ENCODE data around the gene LYPD4. TPM values are rescaled to one million over a fixed set of nuclear protein-coding genes. Genes with fewer than 3 reads are reported as not detected.
"Not testable (repeated sequence)": the region's sequence is repeated elsewhere in the genome, so short reads cannot be mapped to it uniquely, and the experiment has no call there.

Gene LYPD4
- total RNA-seq, 2 experiments from 2014 or later: not detected

- intact Hi-C loops (cut with micrococcal nuclease): no loop called here
- no peaks in the 10 kb centered on the region for H3K9me3 Mint-ChIP-seq
- H3K4me3 Mint-ChIP-seq: peak within 1 kb of the TSS; percentile 95
- DNase-seq: peak; percentile 74
- H3K36me3 Mint-ChIP-seq: peaks cover 21% of the 10 kb centered on the region
- H3K4me1 Mint-ChIP-seq (ENCODE audit: low read depth): peaks cover 54% of the 10 kb centered on the region
- H3K27me3 Mint-ChIP-seq: no peaks in the 10 kb centered on the region
- CTCF ChIA-PET: interaction anchor here (1.0 to 7.5 kb wide), 3 partner anchors 9 to 47 kb away, joined by 3 to 119 read pairs (median 3); partner anchors contain the start of gene CD79A
- POLR2A ChIA-PET: interaction anchor here (0.7 to 8.2 kb wide), 8 partner anchors 8 to 62 kb away, joined by 3 to 84 read pairs (median 4); partner anchors contain the start of gene RPS19
- H3K27ac Mint-ChIP-seq: peak within 1 kb of the TSS; percentile 97
Observed at GRCh38 chr19:41882568-41883462, 38.3 kb upstream of the LYPD4 start, which contains the start of gene ARHGEF1. TSS of gene ARHGEF1 (plus strand) at chr19:41883184. CDS start at chr19:41888083, 4,899 bp downstream.

GRCh38 chr19:41880329-41880708 lies 35.8 kb upstream of the LYPD4 start:
- DNase-seq: no peak
- H3K27ac Mint-ChIP-seq: peak overlapping the region; percentile 6
- no peak overlapping the region for H3K4me3 Mint-ChIP-seq
- H3K4me1 Mint-ChIP-seq (ENCODE audit: low read depth): peaks cover 57% of the 10 kb centered on the region
- ChIA-PET CTCF (interaction anchor here (1.3 kb wide), 1 partner anchor 71 kb away, joined by 3 read pairs; no protein-coding TSS in a partner anchor), POLR2A (interaction anchor here (8.2 kb wide), 1 partner anchor 9 kb away, joined by 84 read pairs; no protein-coding TSS in a partner anchor)
- H3K9me3 Mint-ChIP-seq: no peaks in the 10 kb centered on the region
- no peaks in the 10 kb centered on the region for H3K27me3 Mint-ChIP-seq
- intact Hi-C loops (cut with micrococcal nuclease): no loop called here
- peaks cover 17% of the 10 kb centered on the region for H3K36me3 Mint-ChIP-seq

GRCh38 chr19:41879670-41880328 lies 35.3 kb upstream of the LYPD4 start:
- no peak overlapping the region for H3K4me3 Mint-ChIP-seq
- no peak for DNase-seq
- ChIA-PET CTCF (interaction anchor here (1.3 kb wide), 1 partner anchor 71 kb away, joined by 3 read pairs; no protein-coding TSS in a partner anchor), POLR2A (no interaction called here)
- no peaks in the 10 kb centered on the region for H3K9me3 Mint-ChIP-seq
- peaks cover 55% of the 10 kb centered on the region for H3K4me1 Mint-ChIP-seq (ENCODE audit: low read depth)
- H3K27me3 Mint-ChIP-seq: no peaks in the 10 kb centered on the region
- peak overlapping the region; percentile 6 for H3K27ac Mint-ChIP-seq
- intact Hi-C loops (cut with micrococcal nuclease): loop anchor here (10.0 kb wide), 1 partner anchor 315 kb away; no protein-coding TSS in a partner anchor
- H3K36me3 Mint-ChIP-seq: peaks cover 14% of the 10 kb centered on the region

GRCh38 chr19:41879080-41879479 lies 34.6 kb upstream of the LYPD4 start:
- POLR2A ChIA-PET: no interaction called here
- peaks cover 9% of the 10 kb centered on the region for H3K36me3 Mint-ChIP-seq

GRCh38 chr19:41877916-41878905 lies 33.7 kb upstream of the LYPD4 start:
- ChIA-PET CTCF (interaction anchor here (1.0 to 8.3 kb wide), 2 partner anchors 7 to 73 kb away, joined by 3 to 119 read pairs; partner anchors contain the start of gene ARHGEF1), POLR2A (interaction anchor here (1.0 kb wide), 1 partner anchor 18 kb away, joined by 3 read pairs; the partner anchor contains the start of gene RPS19)
- Mint-ChIP-seq H3K4me1 (ENCODE audit: low read depth) (peaks cover 60% of the 10 kb centered on the region), H3K9me3 (no peaks in the 10 kb centered on the region), H3K4me3 (no peak overlapping the region), H3K27ac (peak overlapping the region; percentile 81), H3K36me3 (peaks cover 5% of the 10 kb centered on the region), H3K27me3 (no peaks in the 10 kb centered on the region)
- DNase-seq: no peak
- intact Hi-C loops (cut with micrococcal nuclease): loop anchor here (10.0 kb wide), 1 partner anchor 317 kb away; no protein-coding TSS in a partner anchor

More at GRCh38 chr19:41879080-41879479, 34.6 kb upstream of the LYPD4 start:
- CTCF ChIA-PET: no interaction called here
- Mint-ChIP-seq H3K4me3 (no peak overlapping the region), H3K27ac (no peak overlapping the region), H3K9me3 (no peaks in the 10 kb centered on the region), H3K27me3 (no peaks in the 10 kb centered on the region), H3K4me1 (ENCODE audit: low read depth) (peaks cover 57% of the 10 kb centered on the region)
- intact Hi-C loops (cut with micrococcal nuclease): loop anchor here (10.0 kb wide), 1 partner anchor 316 kb away; no protein-coding TSS in a partner anchor
- no peak for DNase-seq

GRCh38 chr19:41876847-41877832 lies 32.7 kb upstream of the LYPD4 start, which contains the start of gene CD79A:
TSS of gene CD79A (plus strand) at chr19:41877279. CDS start at chr19:41877305, 26 bp downstream.
- POLR2A ChIA-PET: interaction anchor here (1.0 to 1.4 kb wide), 3 partner anchors 15 to 17 kb away, joined by 3 to 4 read pairs (median 4); partner anchors contain the start of gene RPS19
- Mint-ChIP-seq H3K36me3 (peaks cover 9% of the 10 kb centered on the region), H3K27me3 (no peaks in the 10 kb centered on the region), H3K4me1 (ENCODE audit: low read depth) (peaks cover 64% of the 10 kb centered on the region), H3K27ac (peak within 1 kb of the TSS; percentile 81), H3K9me3 (no peaks in the 10 kb centered on the region), H3K4me3 (peak within 1 kb of the TSS; percentile 32)
- CTCF ChIA-PET: interaction anchor here (0.6 to 8.3 kb wide), 3 partner anchors 8 to 504 kb away, joined by 3 to 119 read pairs (median 3); partner anchors contain the start of gene ARHGEF1
- DNase-seq: peak; percentile 46
- intact Hi-C loops (cut with micrococcal nuclease): loop anchor here (10.0 kb wide), 1 partner anchor 318 kb away; no protein-coding TSS in a partner anchor

- POLR2A ChIA-PET: interaction anchor here (0.6 to 4.7 kb wide), 7 partner anchors 8 to 69 kb away, joined by 3 to 28 read pairs (median 4); partner anchors contain the start of genes ARHGEF1, ERFL and RPS19
- Mint-ChIP-seq H3K4me3 (peak overlapping the region; percentile 33), H3K27ac (peak overlapping the region; percentile 90), H3K36me3 (peaks cover 19% of the 10 kb centered on the region), H3K4me1 (ENCODE audit: low read depth) (peaks cover 68% of the 10 kb centered on the region)
- not testable (repeated sequence) for H3K27me3 Mint-ChIP-seq, H3K9me3 Mint-ChIP-seq, DNase-seq
- CTCF ChIA-PET: interaction anchor here (0.7 to 8.3 kb wide), 5 partner anchors 9 to 76 kb away, joined by 3 to 119 read pairs (median 5); partner anchors contain the start of gene ARHGEF1
- intact Hi-C loops (cut with micrococcal nuclease): loop anchor here (1.0 to 10.0 kb wide), 3 partner anchors 11 to 319 kb away; no protein-coding TSS in a partner anchor
Observed at GRCh38 chr19:41875973-41876372, 31.5 kb upstream of the LYPD4 start.

GRCh38 chr19:41872775-41873647 lies 28.5 kb upstream of the LYPD4 start:
- Mint-ChIP-seq H3K27me3 (no peaks in the 10 kb centered on the region), H3K4me1 (ENCODE audit: low read depth) (peaks cover 84% of the 10 kb centered on the region), H3K9me3 (no peaks in the 10 kb centered on the region), H3K27ac (peak overlapping the region; percentile 96), H3K36me3 (peaks cover 42% of the 10 kb centered on the region), H3K4me3 (no peak overlapping the region)
- intact Hi-C loops (cut with micrococcal nuclease): loop anchor here (1.0 to 10.0 kb wide), 3 partner anchors 78 to 326 kb away; no protein-coding TSS in a partner anchor
- POLR2A ChIA-PET: interaction anchor here (1.0 to 4.7 kb wide), 10 partner anchors 11 to 86 kb away, joined by 3 to 84 read pairs (median 4); partner anchors contain the start of genes ARHGEF1, RABAC1 and RPS19
- DNase-seq: peak; percentile 80
- CTCF ChIA-PET: interaction anchor here (1.0 to 8.3 kb wide), 14 partner anchors 10 to 250 kb away, joined by 3 to 119 read pairs (median 5); partner anchors contain the start of genes ARHGEF1, RABAC1 and RPS19

GRCh38 chr19:41872384-41872774 lies 27.9 kb upstream of the LYPD4 start:
- DNase-seq: no peak
- Mint-ChIP-seq H3K9me3 (no peaks in the 10 kb centered on the region), H3K27me3 (no peaks in the 10 kb centered on the region), H3K4me3 (no peak overlapping the region), H3K36me3 (peaks cover 48% of the 10 kb centered on the region), H3K27ac (peak overlapping the region; percentile 96), H3K4me1 (ENCODE audit: low read depth) (peaks cover 84% of the 10 kb centered on the region)
- intact Hi-C loops (cut with micrococcal nuclease): loop anchor here (5.0 to 10.0 kb wide), 2 partner anchors 322 to 325 kb away; no protein-coding TSS in a partner anchor
- CTCF ChIA-PET: interaction anchor here (0.9 to 8.3 kb wide), 14 partner anchors 12 to 251 kb away, joined by 3 to 119 read pairs (median 5); partner anchors contain the start of genes ARHGEF1, RABAC1 and RPS19
- POLR2A ChIA-PET: interaction anchor here (1.1 to 4.7 kb wide), 8 partner anchors 11 to 87 kb away, joined by 3 to 84 read pairs (median 6); partner anchors contain the start of genes ARHGEF1, RABAC1 and RPS19

Measured in activated CD4-positive, alpha-beta memory T cell treated with anti-CD3 and anti-CD28 coated beads for 36 hours (primary cell).